Measurements from ENCODE around the gene ACY1. TPM values are rescaled to one million over a fixed set of nuclear protein-coding genes. Genes with fewer than 3 reads are reported as not detected.

ACY1 gene
- total and polyA plus RNA-seq, 10 of the 15 experiments (the other 5 are each of a cell fraction or from before 2014, with no cell fraction given): 18.5 to 42.2 (median 27.8) TPM

DNA sequence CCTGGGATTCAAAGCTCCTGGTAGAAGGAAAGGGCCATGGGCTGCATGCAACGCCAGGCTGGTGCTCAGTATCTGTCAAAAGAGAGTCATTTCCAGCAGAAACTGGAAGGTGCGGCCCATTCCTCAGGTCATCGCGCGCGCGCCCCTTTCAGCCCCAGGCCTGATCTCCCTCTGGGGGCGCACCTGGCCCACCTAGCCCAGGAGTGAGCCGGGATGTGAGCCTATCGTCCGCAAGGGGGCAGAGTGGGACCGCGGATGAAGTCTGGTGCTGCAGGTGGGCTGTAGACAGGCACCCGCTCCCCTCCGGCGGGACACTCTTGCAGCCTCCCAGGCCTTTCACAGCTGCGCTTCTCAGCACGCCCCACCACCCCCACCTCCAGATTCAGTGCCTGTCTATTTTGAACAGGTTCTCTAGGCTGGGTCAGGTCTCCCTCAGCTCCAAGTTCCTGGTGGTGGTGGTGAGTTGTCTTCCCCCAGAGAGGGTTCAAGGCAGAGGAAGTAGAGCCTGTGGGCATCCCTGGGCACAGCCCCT, 18.2 kb downstream of the ACY1 start (continued):
- no peak for TF ChIP-seq IKZF1 (conservative IDR thresholded peaks at IDR 0.05)
- peak; percentile 38 for TF ChIP-seq GATAD2B (conservative IDR thresholded peaks at IDR 0.05; ENCODE audit: low read depth)
- no peak for TF ChIP-seq HDAC6 (IDR thresholded peaks at IDR 0.05; ENCODE audit: unreplicated experiment)
- TF ChIP-seq RB1 (IDR thresholded peaks at IDR 0.05; ENCODE audit: borderline replicate concordance): peak; percentile 84; the same call in 1 of the 2 replicates
- no peak for TF ChIP-seq SRF (IDR thresholded peaks at IDR 0.05; ENCODE audit: low read depth in 2 of 2, low read length in 2 of 2)
- no peak for TF ChIP-seq MXI1 (IDR thresholded peaks at IDR 0.05; ENCODE audit: low read depth, low read length)
- 0 out of 2 replicates have a peak, but pooled peaks have one; percentile 39 for TF ChIP-seq STAT1 (conservative IDR thresholded peaks at IDR 0.05)
- no peak for TF ChIP-seq NR2F1 (conservative IDR thresholded peaks at IDR 0.05)
- no peak for TF ChIP-seq NBN (IDR thresholded peaks at IDR 0.05)
- no peak for TF ChIP-seq NR2C2 (IDR thresholded peaks at IDR 0.05; ENCODE audit: borderline replicate concordance, control insufficient read depth, insufficient read length, low read depth)
- peak; percentile 98 to 99 (median 98) for TF ChIP-seq CTCF (IDR thresholded peaks at IDR 0.05 in 2 of 3, conservative IDR thresholded peaks at IDR 0.05 in 1 of 3; ENCODE audit: control insufficient read depth in 2 of 3, extremely low read depth in 1 of 3, insufficient read depth in 1 of 3, low read depth in 3 of 3, low read length in 3 of 3)
- TF ChIP-seq STAT3 (IDR thresholded peaks at IDR 0.05; ENCODE audit: low read depth, low read length): no peak
- TF ChIP-seq, protein P1, sequence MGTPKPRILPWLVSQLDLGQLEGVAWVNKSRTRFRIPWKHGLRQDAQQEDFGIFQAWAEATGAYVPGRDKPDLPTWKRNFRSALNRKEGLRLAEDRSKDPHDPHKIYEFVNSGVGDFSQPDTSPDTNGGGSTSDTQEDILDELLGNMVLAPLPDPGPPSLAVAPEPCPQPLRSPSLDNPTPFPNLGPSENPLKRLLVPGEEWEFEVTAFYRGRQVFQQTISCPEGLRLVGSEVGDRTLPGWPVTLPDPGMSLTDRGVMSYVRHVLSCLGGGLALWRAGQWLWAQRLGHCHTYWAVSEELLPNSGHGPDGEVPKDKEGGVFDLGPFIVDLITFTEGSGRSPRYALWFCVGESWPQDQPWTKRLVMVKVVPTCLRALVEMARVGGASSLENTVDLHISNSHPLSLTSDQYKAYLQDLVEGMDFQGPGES (IDR thresholded peaks at IDR 0.05): no peak
- no peak for TF ChIP-seq SREBF1 (IDR thresholded peaks at IDR 0.05; ENCODE audit: low read length)
- TF ChIP-seq EED (IDR thresholded peaks at IDR 0.05; ENCODE audit: low read depth): no peak
- TF ChIP-seq SUZ12 (IDR thresholded peaks at IDR 0.05; ENCODE audit: unreplicated experiment): no peak
- TF ChIP-seq MEF2B (IDR thresholded peaks at IDR 0.05; ENCODE audit: partially characterized antibody, poor library complexity, severe bottlenecking): peak; percentile 31
- TF ChIP-seq RFX5 (IDR thresholded peaks at IDR 0.05; ENCODE audit: low read depth, low read length): no peak
- no peak for TF ChIP-seq BCLAF1 (IDR thresholded peaks at IDR 0.05)
- no peak for TF ChIP-seq USF2 (IDR thresholded peaks at IDR 0.05; ENCODE audit: borderline replicate concordance, low read depth, low read length)

Measured in GM12878 (cell line).